MM.1S (cell line): ENCODE results near the gene PLPP3.

Experiments used
- EZH2 ChIP-seq: fragments of 300-600 bp; sonication (generic); optimal IDR thresholded peaks from 2 replicates; pipeline ENCODE3; 2017; ENCODE audit warnings: low read depth, mild to moderate bottlenecking, antibody characterized with exemption, low read length, mixed read lengths
- TF ChIP-seq, protein P1 (sequence below): fragments of 300-600 bp; sonication (generic); IDR thresholded peaks from 2 replicates; pipeline ENCODE4 v1.5.1; 2016; ENCODE audit warnings: antibody characterized with exemption, low read length, mixed read lengths

DNA sequence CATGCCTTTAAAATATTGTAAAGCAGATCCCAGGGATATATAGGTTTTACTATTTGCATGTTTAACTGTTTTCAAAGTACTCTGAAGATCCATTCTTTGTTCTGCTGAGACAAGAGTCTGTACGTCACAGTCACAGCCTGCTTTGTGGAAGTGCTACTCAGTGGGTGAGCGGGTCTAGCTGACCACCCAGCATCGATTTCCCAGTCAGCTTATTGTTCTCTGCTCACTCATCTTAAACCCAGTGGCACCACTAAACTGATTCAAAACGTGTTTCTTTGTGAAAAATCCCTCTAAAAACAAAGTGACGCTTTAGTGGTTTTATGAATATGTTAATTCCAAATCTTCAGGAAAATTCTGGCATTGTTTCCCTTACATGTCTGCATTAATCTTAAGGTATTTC, 12.4 kb downstream of the PLPP3 start:
- TF ChIP-seq EZH2 = no peak
- TF ChIP-seq, protein P1, sequence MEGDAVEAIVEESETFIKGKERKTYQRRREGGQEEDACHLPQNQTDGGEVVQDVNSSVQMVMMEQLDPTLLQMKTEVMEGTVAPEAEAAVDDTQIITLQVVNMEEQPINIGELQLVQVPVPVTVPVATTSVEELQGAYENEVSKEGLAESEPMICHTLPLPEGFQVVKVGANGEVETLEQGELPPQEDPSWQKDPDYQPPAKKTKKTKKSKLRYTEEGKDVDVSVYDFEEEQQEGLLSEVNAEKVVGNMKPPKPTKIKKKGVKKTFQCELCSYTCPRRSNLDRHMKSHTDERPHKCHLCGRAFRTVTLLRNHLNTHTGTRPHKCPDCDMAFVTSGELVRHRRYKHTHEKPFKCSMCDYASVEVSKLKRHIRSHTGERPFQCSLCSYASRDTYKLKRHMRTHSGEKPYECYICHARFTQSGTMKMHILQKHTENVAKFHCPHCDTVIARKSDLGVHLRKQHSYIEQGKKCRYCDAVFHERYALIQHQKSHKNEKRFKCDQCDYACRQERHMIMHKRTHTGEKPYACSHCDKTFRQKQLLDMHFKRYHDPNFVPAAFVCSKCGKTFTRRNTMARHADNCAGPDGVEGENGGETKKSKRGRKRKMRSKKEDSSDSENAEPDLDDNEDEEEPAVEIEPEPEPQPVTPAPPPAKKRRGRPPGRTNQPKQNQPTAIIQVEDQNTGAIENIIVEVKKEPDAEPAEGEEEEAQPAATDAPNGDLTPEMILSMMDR = no peak
